GM19351 (cell line): ENCODE measurements around the gene DNAH1.
A peak's percentile ranks its signal among the peaks of the same experiment; 100 is the strongest.

Experiments
- ATAC-seq: cut with Tn5 transposase; IDR thresholded peaks from one replicate; pipeline ENCODE4 v1.9.1; 2021; ENCODE audit warnings: mild to moderate bottlenecking, moderate library complexity; ENCODE audit not compliant: unreplicated experiment

The DNAH1 gene

DNA sequence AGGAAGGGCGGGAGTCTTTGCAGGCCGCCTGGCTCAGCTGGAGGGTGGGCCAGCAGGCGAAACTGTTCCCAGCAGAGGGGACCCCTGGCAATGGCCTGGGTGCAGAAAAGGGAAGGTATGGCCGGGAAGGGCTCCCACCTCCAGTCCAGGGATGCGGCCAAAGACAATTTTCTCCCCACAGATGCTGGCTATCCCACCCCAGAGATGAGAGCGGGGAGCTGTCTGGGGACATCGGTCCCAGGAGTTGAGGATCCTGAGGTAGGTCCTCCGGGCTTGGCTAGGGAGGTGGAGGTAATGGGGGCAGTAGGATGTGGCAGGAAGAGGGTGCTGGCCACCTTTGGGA lies 127.1 kb downstream of the DNAH1 start:
- ATAC-seq, result no peak

- ATAC-seq, result no peak
Measured at GRCh38 chr3:52443791-52444687, 127.9 kb downstream of the DNAH1 start.

DNA sequence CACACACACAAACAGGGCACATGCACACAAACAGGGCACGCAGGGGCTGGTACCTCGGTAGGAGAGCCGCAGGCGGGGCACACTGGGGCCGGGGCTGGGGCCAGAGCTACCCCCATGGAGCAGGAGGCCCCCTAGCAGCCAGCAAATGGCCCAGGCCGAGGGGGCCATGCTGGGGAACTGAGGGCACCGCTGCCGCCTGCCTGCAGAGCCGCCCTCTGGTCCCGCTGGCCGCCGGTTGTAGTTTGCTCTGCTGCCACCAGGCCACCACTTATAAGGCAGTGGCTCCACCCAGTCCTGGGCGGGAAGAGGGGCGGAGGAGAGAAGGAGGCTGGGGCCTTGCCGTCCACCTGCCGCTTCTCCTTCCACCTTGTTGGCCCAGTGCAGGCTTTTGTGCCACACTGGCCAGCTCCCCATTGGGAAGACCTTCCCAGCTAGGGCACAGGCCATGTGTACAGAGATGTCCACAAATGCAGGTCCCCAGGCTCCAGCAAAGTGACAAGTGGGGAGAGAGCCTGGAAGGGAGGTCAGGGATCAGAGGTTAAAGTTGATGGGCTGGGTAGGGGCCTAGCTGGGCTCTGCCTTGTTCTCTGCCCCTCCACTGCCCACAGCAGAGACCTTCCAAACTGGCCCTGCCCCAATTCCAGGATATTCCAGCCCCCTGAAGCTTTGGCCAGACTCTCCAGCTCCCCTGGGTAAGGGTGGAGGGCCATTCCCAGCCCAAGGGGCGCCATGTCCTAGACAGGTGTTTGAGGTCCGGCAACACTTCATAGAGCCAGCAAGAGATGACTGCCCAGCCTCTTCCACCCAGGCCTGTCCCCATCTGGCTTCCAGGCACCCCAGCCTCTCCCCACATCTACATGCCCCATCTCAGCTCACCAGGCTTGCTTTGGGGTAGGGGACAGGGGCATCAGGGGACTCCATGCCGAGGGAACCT lies 129.0 kb downstream of the DNAH1 start, which contains the start of gene SEMA3G:
Gene SEMA3G (minus strand): TSS at position 244 of the 934 bp plus-strand sequence. CDS start 76 bp downstream, at position 168.
- ATAC-seq, result peak; percentile 91

DNA sequence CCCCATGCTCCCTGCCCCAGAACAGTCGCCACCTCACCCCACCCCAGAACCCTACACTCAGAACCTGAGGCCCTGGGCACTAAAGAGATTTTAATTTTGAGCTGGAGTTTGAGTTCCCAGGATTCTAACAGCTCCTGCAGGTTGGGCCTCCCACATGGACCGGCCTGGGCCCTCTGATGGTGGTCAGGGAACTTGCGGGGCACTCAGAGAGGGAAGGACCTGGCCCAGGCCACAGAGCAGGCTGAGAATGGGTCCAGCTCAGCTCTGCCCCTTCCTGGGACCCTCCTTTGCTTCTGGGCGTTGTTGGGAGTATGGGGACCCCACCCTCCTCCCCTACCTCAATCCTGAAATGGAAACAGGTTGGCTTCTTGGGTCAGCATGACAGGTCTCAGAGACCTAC lies 129.9 kb downstream of the DNAH1 start:
- no peak for ATAC-seq

GRCh38 chr3:52446631-52447511 lies 130.8 kb downstream of the DNAH1 start:
- peak; percentile 46 for ATAC-seq

- no peak for ATAC-seq
Measured at GRCh38 chr3:52447512-52448355, 131.6 kb downstream of the DNAH1 start.
